ENCODE results near the gene CLEC20A.

GRCh38 chr1:178489399-178489798, 7.4 kb downstream of the CLEC20A start:
- TF ChIP-seq CTCF (IDR thresholded peaks at IDR 0.05) (no peak), POLR2A (IDR thresholded peaks at IDR 0.05) (no peak)
